B cell (primary cell): ENCODE data around the gene TLDC2. TPM values are rescaled to one million over a fixed set of nuclear protein-coding genes. Genes with fewer than 3 reads are reported as not detected.
A peak's percentile ranks its signal among the peaks of the same experiment; 100 is the strongest.

Experiments
- ATAC-seq: fragments of 200-7000 bp; cut with Tn5 transposase; one replicate; pipeline ENCODE4 v1.10.0; 2021; ENCODE audit warnings: low read depth, mild to moderate bottlenecking, moderate number of reproducible peaks, moderate library complexity
- CTCF ChIA-PET: fragments of 350-600 bp; sonication (Branson Sonifier 250); formaldehyde crosslinking; loops from one replicate; lab custom pipeline; 2021; ENCODE audit warnings: antibody characterized with exemption, inconsistent platforms; lab: Charles Lee
- POLR2A ChIA-PET: fragments of 350-600 bp; sonication (Branson Sonifier 250); formaldehyde crosslinking; loops from one replicate; lab custom pipeline; 2021; ENCODE audit warnings: antibody characterized with exemption; lab: Charles Lee
- DNase-seq: peaks from one replicate; pipeline ENCODE4 v3.0.0; 2013
- H2AFZ ChIP-seq: 2 replicates; pipeline ENCODE4 v1.6.1; 2012; ENCODE audit warnings: mild to moderate bottlenecking, low read depth, low read length; ENCODE audit not compliant: insufficient read depth, poor library complexity, severe bottlenecking
- H3K27ac ChIP-seq, 2 donors: 1 replicate in 1 of 2; 2 replicates in 1 of 2; pipeline ENCODE4 v1.5.1; 2012 to 2013; ENCODE audit warnings: low read length in 2 of 2, mild to moderate bottlenecking in 2 of 2, moderate library complexity in 1 of 2
- H3K27me3 ChIP-seq, 4 experiments: fragments of 200-600 bp in 1 of 4; sonication (generic) in 1 of 4; replicated peaks in 1 of 4; 1 replicate in 2 of 4; 2 replicates in 2 of 4; pipeline versions ENCODE4 v1.6.1 to v1.7.0; 2013 to 2016; ENCODE audit warnings: low read length in 3 of 4, mild to moderate bottlenecking in 2 of 4, mixed read lengths in 1 of 4, moderate library complexity in 1 of 4; ENCODE audit not compliant: insufficient read depth in 4 of 4, control insufficient read depth in 3 of 4; ENCODE audit errors: control extremely low read depth in 1 of 4
- H3K36me3 ChIP-seq, 2 experiments: replicated peaks in 1 of 2; 1 replicate in 1 of 2; 2 replicates in 1 of 2; pipeline versions ENCODE4 v1.6.1 to v1.7.1; 2013; ENCODE audit warnings: low read length in 1 of 2; ENCODE audit not compliant: insufficient read depth in 2 of 2, control insufficient read depth in 1 of 2; ENCODE audit errors: control extremely low read depth in 1 of 2, extremely low read depth in 1 of 2
- H3K4me1 ChIP-seq, 2 donors: fragments of 200-600 bp in 1 of 2; sonication (generic) in 1 of 2; 1 replicate in 1 of 2; 2 replicates in 1 of 2; pipeline versions ENCODE4 v1.5.1 to v1.6.1; 2013 to 2017; ENCODE audit warnings: low read length in 2 of 2; ENCODE audit not compliant: control insufficient read depth in 2 of 2, insufficient read depth in 2 of 2
- H3K4me2 ChIP-seq: replicated peaks from 2 replicates; pipeline ENCODE3; 2012; ENCODE audit warnings: mild to moderate bottlenecking, low read depth, low read length; ENCODE audit not compliant: poor library complexity, severe bottlenecking
- H3K4me3 ChIP-seq, 5 experiments: fragments of 200-600 bp in 1 of 5; sonication (generic) in 1 of 5; 1 replicate in 3 of 5; 2 replicates in 2 of 5; pipeline versions ENCODE4 v1.5.1 to v1.7.0; 2011 to 2016; ENCODE audit warnings: low read length in 4 of 5, mild to moderate bottlenecking in 4 of 5, low read depth in 2 of 5, control low read depth in 1 of 5, moderate library complexity in 1 of 5; ENCODE audit not compliant: insufficient read depth in 1 of 5; ENCODE audit errors: control extremely low read depth in 1 of 5, extremely low read depth in 1 of 5
- H3K79me2 ChIP-seq: fragments of 200-600 bp; sonication (generic); one replicate; pipeline ENCODE4 v1.6.0; 2016; ENCODE audit warnings: low read length; ENCODE audit not compliant: control insufficient read depth, insufficient read depth
- H3K9ac ChIP-seq: fragments of 200-600 bp; sonication (generic); 2 replicates; pipeline ENCODE4 v1.6.1; 2017; ENCODE audit warnings: mild to moderate bottlenecking, low read length, moderate library complexity
- H3K9me3 ChIP-seq, 3 donors: one replicate each; pipeline versions ENCODE4 v1.6.1 to v1.7.1; 2013; ENCODE audit warnings: low read length in 2 of 3; ENCODE audit not compliant: control insufficient read depth in 2 of 3, insufficient read depth in 1 of 3; ENCODE audit errors: control extremely low read depth in 1 of 3
- H4K20me1 ChIP-seq: 2 replicates; pipeline ENCODE4 v1.6.0; 2012; ENCODE audit warnings: mild to moderate bottlenecking, low read length; ENCODE audit not compliant: insufficient read depth, control insufficient read depth, poor library complexity, severe bottlenecking
- H3K27ac Mint-ChIP-seq: one replicate; pipeline ENCODE4 v1.8.0; 2021; ENCODE audit warnings: mixed read lengths
- H3K27me3 Mint-ChIP-seq: one replicate; pipeline ENCODE4 v1.8.0; 2021; ENCODE audit warnings: mixed read lengths
- H3K4me1 Mint-ChIP-seq: one replicate; pipeline ENCODE4 v1.8.0; 2021; ENCODE audit warnings: mixed read lengths
- H3K4me3 Mint-ChIP-seq: one replicate; pipeline ENCODE4 v1.8.0; 2021; ENCODE audit warnings: mixed read lengths
- H3K9me3 Mint-ChIP-seq: one replicate; pipeline ENCODE4 v1.8.0; 2022; ENCODE audit warnings: mixed read lengths; ENCODE audit not compliant: insufficient read depth
- EZH2 ChIP-seq: IDR thresholded peaks from 2 replicates; pipeline ENCODE4 v1.6.1; 2012; ENCODE audit warnings: borderline replicate concordance, low read depth, mild to moderate bottlenecking, moderate library complexity, low read length; ENCODE audit not compliant: insufficient read depth, poor library complexity, severe bottlenecking
- WGBS: methylation state at CpG from one replicate; pipeline ENCODE4 v1.1.5; 2013; ENCODE audit warnings: missing lambda C conversion rate; ENCODE audit not compliant: insufficient coverage; 5-methylcytosine and 5-hydroxymethylcytosine counted together
- intact Hi-C: fragments of 100-400 bp; cut with micrococcal nuclease; formaldehyde crosslinking; loops from one replicate; pipeline ENCODE4 v1.10.0; 2022
- polyA plus RNA-seq: library from polyadenylated mRNA; depleted of rRNA; stranded (reverse); fragments of >200 nt; gene quantifications from 2 replicates; pipeline ENCODE4 v1.2.3, GENCODE V29; 2012
- total RNA-seq, 2 donors: library from RNA; stranded (reverse); fragments of 120-200 nt in 1 of 2; gene quantifications; 1 replicate in 1 of 2; 2 replicates in 1 of 2; pipeline versions ENCODE4 v1.2.3 to v1.2.4, GENCODE V29; 2013 to 2022
- TF ChIP-seq, protein P1 (sequence below): fragments of 200-600 bp; IDR thresholded peaks from one replicate; pipeline ENCODE4 v1.8.0; 2022; ENCODE audit warnings: antibody characterized with exemption, mild to moderate bottlenecking

The TLDC2 gene
- total and polyA plus RNA-seq, 2 donors (not counting 1 experiment from before 2014, with no cell fraction given) = 0.13 TPM; not detected in 1

- ATAC-seq = peak; percentile 93
- Mint-ChIP-seq H3K27me3 (no peaks in the 10 kb centered on the region), H3K4me1 (peaks cover 38% of the 10 kb centered on the region), H3K27ac (peak overlapping the region; percentile 81), H3K9me3 (no peaks in the 10 kb centered on the region), H3K4me3 (peak overlapping the region; percentile 86)
- Histone ChIP-seq H2AFZ (peak overlapping the region; percentile 56), H3K27ac (peak overlapping the region; percentile 10 to 21), H3K9ac (peak overlapping the region; percentile 59), H3K9me3 (peaks cover 0 to 6% (median 0%) of the 10 kb centered on the region in 3 donors), H3K79me2 (peaks cover 46% of the 10 kb centered on the region), H3K4me1 (peaks cover 28 to 45% of the 10 kb centered on the region in 2 donors), H3K4me3 (peak overlapping the region in 4 of 5 experiments; percentile 44 to 58 (median 48)), H3K36me3 (peaks cover 0 to 2% of the 10 kb centered on the region in 2 experiments), H3K27me3 (no peaks in the 10 kb centered on the region), H4K20me1 (no peaks in the 10 kb centered on the region), H3K4me2 (peak overlapping the region; percentile 90)
- CTCF ChIA-PET = interaction anchor here (0.7 to 3.0 kb wide), 16 partner anchors 10 to 62 kb away, joined by 3 to 43 read pairs (median 4); partner anchors contain the start of gene DSN1
- TF ChIP-seq, protein P1, sequence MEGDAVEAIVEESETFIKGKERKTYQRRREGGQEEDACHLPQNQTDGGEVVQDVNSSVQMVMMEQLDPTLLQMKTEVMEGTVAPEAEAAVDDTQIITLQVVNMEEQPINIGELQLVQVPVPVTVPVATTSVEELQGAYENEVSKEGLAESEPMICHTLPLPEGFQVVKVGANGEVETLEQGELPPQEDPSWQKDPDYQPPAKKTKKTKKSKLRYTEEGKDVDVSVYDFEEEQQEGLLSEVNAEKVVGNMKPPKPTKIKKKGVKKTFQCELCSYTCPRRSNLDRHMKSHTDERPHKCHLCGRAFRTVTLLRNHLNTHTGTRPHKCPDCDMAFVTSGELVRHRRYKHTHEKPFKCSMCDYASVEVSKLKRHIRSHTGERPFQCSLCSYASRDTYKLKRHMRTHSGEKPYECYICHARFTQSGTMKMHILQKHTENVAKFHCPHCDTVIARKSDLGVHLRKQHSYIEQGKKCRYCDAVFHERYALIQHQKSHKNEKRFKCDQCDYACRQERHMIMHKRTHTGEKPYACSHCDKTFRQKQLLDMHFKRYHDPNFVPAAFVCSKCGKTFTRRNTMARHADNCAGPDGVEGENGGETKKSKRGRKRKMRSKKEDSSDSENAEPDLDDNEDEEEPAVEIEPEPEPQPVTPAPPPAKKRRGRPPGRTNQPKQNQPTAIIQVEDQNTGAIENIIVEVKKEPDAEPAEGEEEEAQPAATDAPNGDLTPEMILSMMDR = no peak
- no peak for TF ChIP-seq EZH2
- 1% methylated on average over 20 of the region's 28 CpGs for WGBS
- DNase-seq = peak; percentile 88
- POLR2A ChIA-PET = interaction anchor here (0.5 to 1.8 kb wide), 9 partner anchors 10 to 259 kb away, joined by 3 to 8 read pairs (median 4); a partner anchor contains a TSS
- intact Hi-C loops = loop anchor here (1.0 to 2.0 kb wide), 3 partner anchors 8 to 29 kb away; no protein-coding TSS in a partner anchor
Observed at GRCh38 chr20:36835453-36836198, 40.3 kb upstream of the TLDC2 start.
